ENCODE measurements around the gene GNA12.

GRCh38 chr7:2800220-2800930, 43.7 kb downstream of the GNA12 start:
- no peak for TF ChIP-seq POLR2A (IDR thresholded peaks at IDR 0.05)
- TF ChIP-seq, protein P1, sequence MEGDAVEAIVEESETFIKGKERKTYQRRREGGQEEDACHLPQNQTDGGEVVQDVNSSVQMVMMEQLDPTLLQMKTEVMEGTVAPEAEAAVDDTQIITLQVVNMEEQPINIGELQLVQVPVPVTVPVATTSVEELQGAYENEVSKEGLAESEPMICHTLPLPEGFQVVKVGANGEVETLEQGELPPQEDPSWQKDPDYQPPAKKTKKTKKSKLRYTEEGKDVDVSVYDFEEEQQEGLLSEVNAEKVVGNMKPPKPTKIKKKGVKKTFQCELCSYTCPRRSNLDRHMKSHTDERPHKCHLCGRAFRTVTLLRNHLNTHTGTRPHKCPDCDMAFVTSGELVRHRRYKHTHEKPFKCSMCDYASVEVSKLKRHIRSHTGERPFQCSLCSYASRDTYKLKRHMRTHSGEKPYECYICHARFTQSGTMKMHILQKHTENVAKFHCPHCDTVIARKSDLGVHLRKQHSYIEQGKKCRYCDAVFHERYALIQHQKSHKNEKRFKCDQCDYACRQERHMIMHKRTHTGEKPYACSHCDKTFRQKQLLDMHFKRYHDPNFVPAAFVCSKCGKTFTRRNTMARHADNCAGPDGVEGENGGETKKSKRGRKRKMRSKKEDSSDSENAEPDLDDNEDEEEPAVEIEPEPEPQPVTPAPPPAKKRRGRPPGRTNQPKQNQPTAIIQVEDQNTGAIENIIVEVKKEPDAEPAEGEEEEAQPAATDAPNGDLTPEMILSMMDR (IDR thresholded peaks at IDR 0.05), result no peak
